ENCODE data around the gene PTPN13.
"Not testable (repeated sequence)": the region's sequence is repeated elsewhere in the genome, so short reads cannot be mapped to it uniquely, and the experiment has no call there.

PTPN13 gene

DNA sequence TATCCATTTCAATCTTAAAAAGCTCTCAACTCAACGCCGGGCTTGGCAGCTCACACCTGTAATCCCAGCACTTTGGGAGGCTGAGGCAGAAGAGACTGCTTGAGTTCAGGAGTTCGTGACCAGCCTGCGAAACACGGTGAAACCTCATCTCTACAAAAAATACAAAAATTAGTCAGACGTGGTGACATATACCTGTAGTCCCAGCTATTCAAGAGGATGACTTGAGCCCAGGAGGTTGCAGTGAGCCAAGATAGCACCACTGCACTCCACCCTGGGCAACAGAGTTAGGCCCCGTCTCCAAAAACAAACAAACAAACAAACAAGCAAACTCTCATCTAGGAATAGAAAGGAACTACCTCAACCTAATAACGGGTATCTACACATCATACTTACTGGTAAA, 50.8 kb downstream of the PTPN13 start:
- DNase-seq = no peak

DNA sequence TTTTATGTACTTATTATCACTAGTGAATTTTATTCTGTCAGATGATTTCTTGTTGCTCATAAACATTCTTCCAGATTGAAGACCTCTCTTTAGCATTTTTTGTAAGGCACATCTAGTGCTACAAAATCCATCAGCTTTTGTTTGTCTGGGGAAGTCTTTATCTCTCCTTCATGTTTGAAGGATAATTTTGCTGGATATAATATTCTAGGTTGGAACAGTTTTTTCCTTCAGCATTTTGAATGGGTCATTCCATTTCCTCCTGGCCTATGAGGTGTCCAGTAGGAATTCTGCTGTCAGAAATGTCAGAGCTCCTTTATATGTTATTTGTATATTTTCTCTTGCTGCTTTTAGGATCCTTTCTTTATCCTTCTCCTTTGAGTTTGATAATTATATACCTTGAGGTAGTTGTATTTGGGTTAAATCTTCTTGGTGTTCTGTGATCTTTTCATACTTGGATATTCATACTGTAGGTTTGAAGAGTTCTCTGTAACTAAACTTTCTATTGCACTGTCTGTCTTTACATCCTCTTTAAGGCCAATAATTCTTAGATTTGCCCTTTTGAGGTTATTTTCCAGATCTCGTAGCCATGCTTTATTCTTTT, 58.3 kb downstream of the PTPN13 start:
- DNase-seq = no peak

DNA sequence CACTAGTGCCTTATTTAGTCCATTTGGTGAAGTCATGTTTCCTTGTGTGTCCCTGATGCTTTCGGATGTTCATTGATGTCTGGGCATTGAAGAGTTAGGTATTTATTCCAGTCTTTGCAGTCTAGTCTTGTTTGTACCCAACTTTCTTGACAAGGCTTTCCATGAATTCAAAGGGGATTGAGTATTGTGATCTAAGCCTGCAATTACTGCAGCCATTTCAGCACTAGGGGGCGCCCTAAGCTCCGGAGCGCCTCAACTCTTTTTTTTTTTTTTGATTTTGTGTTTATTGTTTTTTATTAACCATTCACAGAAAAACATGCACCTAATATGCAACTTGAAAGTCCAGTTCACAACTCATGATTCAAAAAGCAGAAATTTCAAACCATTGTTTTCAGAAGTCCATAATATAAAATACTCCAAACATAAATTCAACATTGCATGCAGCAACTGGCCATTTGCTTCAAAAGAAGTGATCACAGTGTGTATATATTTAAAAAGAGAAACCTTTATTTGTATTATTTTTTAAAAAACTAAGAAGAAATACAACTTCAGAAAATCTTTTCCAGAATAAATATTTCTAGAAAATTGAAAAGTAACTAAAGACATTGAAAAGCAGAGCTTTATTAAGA, 59.2 kb downstream of the PTPN13 start:
- no peak for DNase-seq

DNA sequence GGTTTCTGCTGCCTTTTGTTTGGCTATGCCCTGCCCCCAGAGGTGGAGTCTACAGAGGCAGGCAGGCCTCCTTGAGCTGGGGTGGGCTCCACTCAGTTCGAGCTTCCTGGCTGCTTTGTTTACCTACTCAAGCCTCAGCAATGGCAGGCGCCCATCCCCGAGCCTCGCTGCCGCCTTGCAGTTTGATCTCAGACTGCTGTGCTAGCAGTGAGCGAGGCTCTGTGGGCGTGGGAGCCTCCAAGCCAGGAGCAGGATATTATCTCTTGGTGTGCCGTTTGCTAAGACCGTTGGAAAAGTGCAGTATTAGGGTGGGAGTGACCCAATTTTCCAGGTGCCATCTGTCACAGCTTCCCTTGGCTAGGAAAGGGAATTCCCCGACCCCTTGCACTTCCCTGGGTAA, 62.7 kb downstream of the PTPN13 start:
- DNase-seq = not testable (repeated sequence)

DNA sequence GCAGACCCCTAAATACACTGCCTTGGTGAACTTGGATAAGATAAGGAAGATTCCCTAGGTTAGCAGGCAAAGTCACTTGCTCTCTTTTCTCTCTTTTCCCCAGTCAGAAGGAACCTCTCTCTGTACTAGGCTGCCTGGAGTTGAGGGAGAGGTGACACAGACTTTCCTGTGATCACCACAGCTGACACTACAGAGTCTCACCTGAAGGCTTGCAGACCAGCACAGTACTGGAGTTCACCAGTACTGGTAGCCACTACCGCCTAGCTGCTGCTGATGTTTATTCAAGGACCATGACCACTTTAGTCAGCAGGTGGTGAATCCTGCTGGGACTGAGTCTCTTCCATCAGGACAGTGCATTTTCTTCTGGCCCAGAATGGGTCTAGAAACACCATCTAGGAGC, 63.3 kb downstream of the PTPN13 start:
- no peak for DNase-seq

DNA sequence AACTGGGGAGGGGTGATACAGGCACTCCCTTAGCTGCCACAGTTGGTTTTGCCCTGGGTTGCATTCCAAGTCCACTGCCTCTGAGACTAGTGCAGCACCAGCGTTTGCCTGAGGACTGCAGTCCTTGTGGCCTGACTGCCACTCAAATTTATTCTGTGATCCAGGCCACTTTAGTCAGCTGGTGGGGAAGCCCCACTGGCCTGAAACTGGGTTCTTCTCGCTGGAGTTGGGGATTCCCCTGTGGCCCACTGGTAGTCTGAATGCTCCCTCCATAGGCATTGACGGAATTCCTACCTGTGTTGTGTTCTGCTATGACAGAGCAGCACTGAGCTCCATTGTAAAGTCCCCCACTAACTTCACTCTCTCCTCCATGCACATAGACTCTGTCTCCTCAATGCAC, 63.8 kb downstream of the PTPN13 start:
- DNase-seq = no peak

DNA sequence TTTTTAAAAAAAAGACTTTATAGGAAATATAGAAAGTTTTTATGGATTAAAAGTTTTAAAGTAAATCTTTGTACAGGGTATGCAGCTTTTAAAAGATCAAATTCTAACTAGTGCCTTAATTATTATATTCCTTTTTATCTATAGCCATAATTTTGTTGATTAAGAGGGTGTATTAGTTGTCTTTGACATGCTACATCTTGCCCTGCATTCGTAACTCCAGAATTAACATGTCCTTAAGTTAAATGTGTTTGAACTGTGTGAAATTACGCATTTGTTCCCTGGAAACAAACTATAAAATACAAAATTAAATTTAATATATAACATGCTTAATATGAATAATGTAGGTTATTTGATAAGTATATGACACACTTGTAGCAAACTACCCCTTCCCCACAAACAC, 66.3 kb downstream of the PTPN13 start:
- DNase-seq = no peak

DNA sequence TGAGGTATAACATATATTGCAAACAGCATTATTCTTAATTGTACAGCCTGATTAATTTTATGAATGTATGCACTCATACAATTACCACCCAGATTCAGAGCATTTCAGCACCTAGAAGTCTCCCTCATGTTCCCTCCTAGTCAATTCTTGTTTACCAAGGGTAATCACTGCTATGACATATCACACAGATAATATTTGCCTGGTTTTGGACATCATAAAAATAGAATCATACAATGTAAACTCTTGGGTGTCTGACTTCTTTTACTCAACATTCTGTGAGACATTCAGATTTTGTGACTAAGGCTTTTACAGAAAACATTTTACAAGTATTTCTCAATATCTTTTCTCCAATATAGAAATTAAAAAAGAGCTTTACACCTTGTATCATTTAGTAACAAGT, 66.9 kb downstream of the PTPN13 start:
- DNase-seq = no peak

DNA sequence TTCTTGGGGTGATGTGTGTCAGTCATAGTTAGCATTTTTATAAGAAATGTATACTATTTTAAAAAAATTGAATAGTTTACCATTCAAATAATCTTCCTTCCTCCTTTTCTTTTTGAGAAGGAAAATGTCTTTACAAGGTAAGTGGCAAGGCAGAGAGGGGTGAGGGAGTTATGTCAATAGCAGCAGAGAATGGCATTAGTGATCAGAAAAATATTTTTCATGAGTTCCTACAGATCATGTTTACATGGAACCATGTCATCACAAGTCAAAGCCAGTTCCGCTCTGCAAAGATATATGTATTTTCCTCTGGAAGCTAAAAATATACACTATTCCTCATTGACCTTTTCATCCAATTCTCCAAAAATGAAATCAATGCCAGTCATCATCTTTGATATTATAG, 67.3 kb downstream of the PTPN13 start:
- DNase-seq = no peak

DNA sequence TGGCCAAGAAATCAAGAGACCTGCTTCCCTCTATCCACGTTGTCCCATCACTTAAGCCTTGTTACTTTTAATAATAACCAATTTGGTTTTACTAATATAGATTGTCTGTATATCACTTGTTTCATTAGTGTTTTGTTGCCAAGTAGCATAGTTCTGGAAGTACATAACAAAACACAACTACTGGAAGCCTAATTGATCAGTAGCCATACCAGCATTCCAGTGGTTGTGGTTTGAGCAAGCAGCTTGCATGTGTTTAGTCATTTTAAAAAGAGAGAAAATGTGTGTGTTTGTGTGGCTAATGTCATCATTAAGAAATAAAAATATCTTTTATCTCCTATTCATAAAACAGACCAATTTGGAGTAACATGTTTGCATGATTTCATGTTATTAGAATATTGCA, 70.8 kb downstream of the PTPN13 start:
- DNase-seq = no peak

DNA sequence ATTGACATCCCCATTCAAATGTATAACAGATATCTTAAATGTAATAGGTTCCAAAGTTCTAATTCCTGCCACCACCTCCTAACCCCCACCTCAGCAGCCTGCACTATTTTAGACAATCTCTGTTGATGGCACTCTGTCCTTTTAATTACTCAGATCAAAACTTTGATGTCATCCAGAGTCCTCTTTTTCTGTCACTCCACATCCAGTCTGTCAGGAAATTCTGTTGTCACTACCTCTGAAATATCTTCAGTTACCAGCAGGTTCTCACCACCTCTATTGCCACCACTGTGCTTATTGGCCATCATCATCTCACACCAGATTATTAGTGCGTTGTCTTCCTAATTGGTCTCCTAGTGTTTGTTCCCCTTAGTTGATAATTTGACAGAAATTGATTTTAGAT, 76.2 kb downstream of the PTPN13 start:
- DNase-seq = no peak

DNA sequence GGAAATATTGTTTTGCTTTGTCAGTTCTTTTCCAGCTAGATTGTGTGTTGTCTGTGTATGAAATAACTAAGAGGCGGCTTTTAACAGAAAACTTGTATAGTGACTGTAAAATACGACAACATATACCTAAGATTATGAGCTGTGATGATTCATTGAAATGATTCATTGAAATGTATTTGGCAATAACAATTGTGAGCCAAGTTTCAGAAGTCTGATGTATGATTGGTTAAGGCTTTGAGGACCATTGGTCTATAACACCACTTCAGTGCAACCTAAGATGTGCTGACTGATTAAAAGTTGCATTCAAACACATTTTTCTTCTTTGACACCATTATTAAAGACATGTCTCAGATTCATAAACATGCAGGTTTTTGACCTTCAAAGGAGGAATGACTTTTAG, 76.6 kb downstream of the PTPN13 start:
- DNase-seq = no peak

DNA sequence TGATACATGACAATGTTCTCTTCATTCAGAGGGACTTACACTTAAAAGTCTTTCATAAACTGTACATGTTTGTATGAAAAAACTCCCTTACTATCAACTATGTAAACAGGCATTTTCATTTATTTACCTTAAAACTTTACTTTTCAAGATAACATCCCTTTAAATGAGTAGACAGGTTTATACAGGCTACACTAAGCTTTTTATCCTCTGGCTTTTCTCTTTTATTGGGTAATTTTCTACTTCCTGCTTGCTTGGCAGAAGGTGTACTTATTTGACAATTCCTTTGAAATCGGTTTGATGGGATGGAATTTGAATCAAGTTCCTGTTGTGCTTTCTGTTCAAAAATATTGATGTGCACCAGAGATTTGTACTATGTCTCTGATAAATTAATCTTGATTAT, 81.4 kb downstream of the PTPN13 start:
- no peak for DNase-seq

DNA sequence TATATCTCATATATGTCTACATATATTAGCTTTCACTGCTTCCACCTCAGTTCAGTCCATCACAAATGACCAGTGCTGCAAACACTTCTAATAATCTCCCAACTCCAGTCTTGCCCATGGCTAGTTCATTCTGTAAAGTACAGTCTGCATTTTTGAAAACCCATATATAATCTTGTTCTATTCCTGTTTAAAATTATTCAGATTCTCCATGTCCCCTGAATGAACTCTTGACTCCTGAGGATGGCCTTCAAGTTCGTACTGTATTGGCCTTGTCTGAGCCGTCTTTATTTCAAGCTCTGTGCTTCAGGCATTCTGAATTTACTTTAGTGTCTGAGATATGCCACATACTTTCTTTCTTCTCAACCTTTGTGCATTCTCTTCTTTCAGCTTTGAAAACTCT, 84.7 kb downstream of the PTPN13 start:
- DNase-seq = no peak

DNA sequence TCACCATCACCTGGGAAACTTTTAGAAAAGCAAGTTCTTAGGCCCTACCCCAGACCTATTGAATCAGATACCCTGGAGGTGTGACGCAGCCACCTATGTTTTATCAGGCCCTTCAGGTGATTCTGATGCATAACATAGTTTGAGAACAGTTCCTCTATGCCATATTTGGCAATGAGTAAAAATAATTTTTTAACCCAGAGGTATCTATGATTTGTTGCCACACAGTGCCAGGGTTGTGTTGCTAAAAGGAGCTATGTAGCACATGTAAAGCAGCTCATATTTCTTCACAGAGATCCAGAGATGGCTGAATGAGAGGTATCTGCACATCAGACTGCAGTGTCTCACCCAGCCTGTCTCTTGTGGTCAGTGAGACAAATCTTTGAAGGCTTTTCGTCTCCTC, 85.3 kb downstream of the PTPN13 start:
- DNase-seq = no peak

DNA sequence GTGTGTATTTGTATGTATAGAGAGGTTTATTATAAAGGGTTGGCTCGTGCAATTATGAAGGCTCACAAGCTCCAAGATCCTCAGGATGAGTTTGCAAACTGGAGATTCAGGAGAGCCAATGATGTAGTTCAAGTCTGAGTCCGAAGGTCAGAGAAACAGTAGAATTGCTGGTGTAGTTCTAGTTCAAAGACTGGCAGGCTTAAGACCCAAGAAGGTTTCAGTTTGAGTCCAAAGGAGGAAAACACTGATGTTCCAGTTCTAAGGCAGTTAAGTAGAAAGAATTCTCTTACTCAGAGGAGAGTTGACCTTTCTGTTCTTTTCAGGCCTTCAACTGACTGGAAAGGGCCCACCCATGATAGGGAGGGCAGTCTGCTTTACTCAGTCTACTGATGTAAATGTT, 89.1 kb downstream of the PTPN13 start:
- DNase-seq = no peak

DNA sequence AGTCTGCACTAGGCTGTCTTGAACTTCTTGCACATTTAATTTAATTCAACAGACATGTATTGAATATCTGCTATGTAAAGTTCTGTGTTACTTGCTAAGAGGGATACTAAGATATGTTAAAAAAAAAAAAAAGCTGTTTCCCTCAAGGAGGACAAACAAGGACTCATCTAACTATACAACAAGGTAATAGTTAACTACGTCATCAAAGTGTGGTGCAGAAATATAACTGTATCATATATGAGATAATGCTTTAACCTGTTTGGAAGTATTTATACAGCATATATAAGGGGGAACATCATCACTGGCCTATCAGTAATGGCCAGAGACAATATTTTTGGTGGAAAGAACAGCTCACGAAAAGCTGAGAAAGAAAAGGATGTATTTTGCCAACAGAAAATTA, 89.9 kb downstream of the PTPN13 start:
- DNase-seq = no peak

DNA sequence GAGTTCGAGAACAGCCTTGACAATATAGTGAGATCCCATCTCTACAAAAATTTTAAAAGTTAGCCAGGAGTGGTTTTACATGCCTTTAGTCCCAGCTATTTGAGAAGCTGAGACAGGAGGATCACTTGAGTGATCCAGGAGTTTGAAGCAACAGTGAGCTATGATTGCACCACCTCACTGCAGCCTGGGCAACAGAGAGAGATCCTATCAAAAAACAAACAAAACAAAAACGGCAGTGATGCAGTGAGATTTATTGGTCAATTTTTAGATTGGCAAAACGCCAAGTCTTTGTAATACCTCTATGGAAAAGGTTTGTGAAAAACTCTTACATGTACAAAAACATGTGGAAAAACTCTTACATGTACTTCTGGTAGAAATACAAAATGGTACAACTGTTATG, 91.3 kb downstream of the PTPN13 start:
- no peak for DNase-seq

DNA sequence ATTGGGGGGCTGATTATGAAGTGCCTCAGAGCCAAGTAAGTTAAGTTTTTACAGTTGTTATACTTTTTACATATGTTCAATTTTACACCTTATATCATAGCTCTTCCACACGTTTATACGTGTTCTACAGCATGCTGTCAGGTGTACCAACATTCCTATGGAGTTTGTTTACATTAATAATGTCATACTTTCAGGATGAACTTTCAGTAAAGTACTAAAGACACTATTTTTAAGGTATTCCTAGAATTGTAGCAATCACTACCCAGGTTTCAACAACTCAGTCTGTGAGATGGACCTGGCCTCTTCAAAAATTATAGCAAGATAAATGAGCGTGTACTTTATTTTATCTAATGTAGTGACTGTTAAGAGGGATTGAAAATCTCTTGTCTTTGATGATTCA, 92.6 kb downstream of the PTPN13 start:
- DNase-seq = no peak

DNA sequence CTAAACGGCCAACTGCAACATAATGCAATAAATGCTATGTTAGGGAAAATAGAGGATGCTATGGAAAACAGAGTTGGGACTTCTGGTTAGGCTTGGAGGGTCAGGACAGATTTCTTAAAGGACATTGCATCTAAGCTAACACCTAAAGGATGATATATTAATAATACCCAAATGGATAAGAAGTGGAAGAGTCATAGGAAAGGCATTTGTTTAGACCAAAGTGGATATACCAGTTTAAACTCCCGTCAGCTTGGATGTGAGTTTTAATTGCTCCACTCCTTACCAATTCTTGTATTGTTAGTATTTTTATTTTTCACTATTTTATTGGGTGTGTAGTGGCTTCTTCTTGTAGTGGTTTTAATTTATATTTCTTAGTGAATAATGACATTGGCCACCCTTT, 93.9 kb downstream of the PTPN13 start:
- DNase-seq = no peak

DNA sequence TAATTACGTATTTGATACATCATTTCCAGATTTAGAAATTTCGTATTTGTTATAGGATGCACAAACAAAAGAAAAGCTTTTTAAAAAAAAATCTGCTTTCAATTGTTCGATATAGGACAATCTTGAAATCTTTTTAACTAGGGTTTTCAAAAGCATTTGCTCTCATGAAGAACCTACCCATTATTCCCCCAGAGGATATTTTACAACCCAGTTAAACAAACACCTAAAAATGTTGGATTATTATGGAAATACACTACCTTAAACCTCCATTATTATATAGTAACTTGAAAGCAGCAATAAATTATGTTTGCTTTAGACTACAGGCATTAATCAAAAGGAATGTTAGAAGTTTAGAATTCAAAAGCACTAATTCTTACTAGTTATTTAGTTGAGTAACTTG, 110.5 kb downstream of the PTPN13 start:
- DNase-seq = no peak

DNA sequence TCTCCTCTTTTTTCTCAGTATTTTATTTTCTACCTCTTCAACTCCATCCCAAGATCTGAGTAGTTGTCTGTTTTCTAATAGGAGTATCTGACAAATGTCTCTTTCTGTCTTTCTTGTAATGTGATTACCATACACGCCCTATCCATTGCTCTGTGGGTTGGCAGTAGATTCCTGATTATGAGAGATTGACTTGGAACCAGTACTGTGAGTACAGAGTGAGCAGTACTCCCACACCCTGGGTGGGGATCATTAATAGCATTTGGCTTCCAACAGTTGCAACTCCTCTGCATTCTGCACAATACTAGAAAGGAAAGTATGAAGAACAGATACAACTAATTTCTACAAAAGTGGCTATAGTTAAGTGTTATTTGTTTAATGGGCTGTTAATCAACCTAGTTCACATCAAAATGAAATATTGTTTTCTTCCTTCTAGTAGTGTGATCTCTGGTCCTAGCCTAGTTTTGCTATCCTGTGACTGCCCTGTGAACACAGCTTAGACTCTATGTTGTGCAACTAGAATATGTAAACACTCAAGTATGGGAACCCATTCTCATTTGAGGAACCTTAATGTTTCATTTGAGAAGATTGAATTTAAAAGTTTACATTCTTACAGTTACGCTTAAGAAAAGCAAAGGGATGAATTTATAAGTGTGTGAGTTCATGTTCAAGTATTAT, 112.9 kb downstream of the PTPN13 start:
- DNase-seq = no peak

DNA sequence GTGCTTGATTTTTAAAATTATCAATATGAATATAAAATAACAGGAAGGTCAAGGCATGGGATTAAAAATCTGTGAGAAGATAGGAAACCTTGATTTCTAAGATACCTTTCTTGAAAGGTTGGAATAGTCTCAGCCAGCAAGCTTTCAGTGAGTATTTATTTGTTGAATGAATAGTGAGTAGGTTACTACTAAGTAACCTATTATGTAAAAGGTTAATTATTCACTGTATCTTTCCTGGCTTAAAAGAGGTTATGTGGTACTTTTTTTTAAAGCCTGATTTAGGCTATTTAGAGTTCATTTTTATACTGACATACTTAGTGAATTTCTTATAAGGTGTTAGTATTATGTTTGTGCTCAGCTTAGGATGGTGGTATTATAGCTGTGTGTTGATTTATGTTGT, 123.5 kb downstream of the PTPN13 start:
- DNase-seq = no peak

DNA sequence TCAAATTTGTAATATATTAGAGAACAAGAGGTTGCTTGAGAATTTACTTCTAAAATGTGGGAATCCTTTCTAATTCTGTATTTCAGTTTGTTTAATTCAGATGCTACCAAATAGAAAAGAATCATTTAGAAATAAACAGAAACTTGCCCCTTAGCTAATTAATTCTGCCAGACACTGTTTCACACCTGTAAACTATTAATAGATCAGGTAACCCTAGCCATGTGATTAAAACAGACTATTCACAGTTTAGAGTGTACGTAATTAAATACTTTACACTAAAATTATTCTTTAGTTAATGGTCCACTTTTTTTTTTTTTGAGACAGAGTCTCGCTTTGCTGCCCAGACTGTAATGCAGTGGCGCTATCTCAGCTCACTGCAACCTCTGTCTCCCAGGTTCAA, 124.0 kb downstream of the PTPN13 start:
- DNase-seq = no peak

DNA sequence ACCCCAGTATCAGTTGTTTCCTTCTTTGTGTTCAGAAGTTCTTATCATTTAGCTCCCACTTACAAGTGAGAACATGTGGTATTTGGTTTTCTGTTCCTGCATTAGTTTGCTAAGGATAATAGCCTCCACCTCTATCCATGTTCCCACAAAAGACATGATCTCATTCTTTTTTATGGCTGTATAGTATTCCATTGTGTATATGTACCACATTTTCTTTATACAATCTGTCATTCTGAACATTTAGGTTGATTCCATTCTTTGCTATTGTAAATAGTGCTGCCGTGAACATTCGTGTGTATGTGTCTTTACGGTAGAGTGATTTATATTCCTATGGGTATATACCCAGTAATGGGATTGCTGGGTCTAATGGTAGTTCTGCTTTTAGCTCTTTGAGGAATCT, 125.0 kb downstream of the PTPN13 start:
- DNase-seq = not testable (repeated sequence)

Measured in CD4-positive, alpha-beta T cell treated with Interleukin-4 for 4 hours (primary cell).